PC-9 (cell line): Measurements from ENCODE around the gene DSG2. TPM values are rescaled to one million over a fixed set of nuclear protein-coding genes. Genes with fewer than 3 reads are reported as not detected.

Source experiments
- BruUV-seq: library from RNA; stranded (reverse); fragments of 400-500 nt; replicated peaks from 2 replicates; lab custom pipeline; 2021; lab: Mats Ljungman, UMichigan
- CTCF ChIA-PET: fragments of 300-600 bp; sonication (Branson Sonifier 250); formaldehyde crosslinking; loops from one replicate; lab custom pipeline; 2022; ENCODE audit warnings: antibody characterized with exemption; lab: Charles Lee
- POLR2A ChIA-PET: fragments of 300-600 bp; sonication (Branson Sonifier 250); formaldehyde crosslinking; loops from one replicate; lab custom pipeline; 2022; ENCODE audit warnings: antibody characterized with exemption; ENCODE audit not compliant: unreplicated experiment; lab: Charles Lee
- DNase-seq, 2 experiments: peaks; one replicate each; pipeline versions ENCODE4 v3.0.0 to v3.0.0-alpha.2; 2015 to 2022; ENCODE audit warnings: mixed read lengths in 1 of 2
- H2AFZ ChIP-seq: fragments of 200-600 bp; sonication (generic); 2 replicates; pipeline ENCODE4 v1.8.1; 2017; ENCODE audit warnings: antibody characterized with exemption
- H3F3A ChIP-seq: fragments of 200-600 bp; sonication (generic); 2 replicates; pipeline ENCODE4 v1.8.1; 2017; ENCODE audit warnings: antibody characterized with exemption, mild to moderate bottlenecking, low read depth; ENCODE audit not compliant: insufficient read depth
- H3K27ac ChIP-seq: fragments of 200-600 bp; sonication (generic); 2 replicates; pipeline ENCODE4 v1.6.1; 2016; ENCODE audit warnings: mixed run types
- H3K27me3 ChIP-seq: fragments of 200-600 bp; sonication (generic); 2 replicates; pipeline ENCODE4 v1.6.1; 2016; ENCODE audit warnings: low read depth, mixed run types; ENCODE audit not compliant: insufficient read depth
- H3K36me3 ChIP-seq: fragments of 200-600 bp; sonication (generic); 2 replicates; pipeline ENCODE4 v1.6.1; 2016; ENCODE audit warnings: low read depth, mixed run types
- H3K4me1 ChIP-seq: fragments of 200-600 bp; sonication (generic); replicated peaks from 2 replicates; pipeline ENCODE4 v1.6.1; 2016; ENCODE audit warnings: mixed run types; ENCODE audit not compliant: insufficient read depth
- H3K4me2 ChIP-seq: fragments of 200-600 bp; sonication (generic); 2 replicates; pipeline ENCODE4 v1.6.1; 2017; ENCODE audit warnings: mixed run types
- H3K4me3 ChIP-seq: fragments of 200-600 bp; sonication (generic); 2 replicates; pipeline ENCODE4 v1.6.1; 2016; ENCODE audit warnings: mixed run types
- H3K79me2 ChIP-seq: fragments of 200-600 bp; sonication (generic); 2 replicates; pipeline ENCODE4 v1.6.1; 2017; ENCODE audit warnings: low read depth, mixed run types
- H3K9me2 ChIP-seq: fragments of 200-600 bp; sonication (generic); 2 replicates; pipeline ENCODE4 v1.8.1; 2017; ENCODE audit warnings: mild to moderate bottlenecking; ENCODE audit not compliant: insufficient read depth
- H3K9me3 ChIP-seq: fragments of 200-600 bp; sonication (generic); 2 replicates; pipeline ENCODE4 v1.8.1; 2016; ENCODE audit warnings: low read depth; ENCODE audit not compliant: insufficient read depth
- H4K20me1 ChIP-seq: fragments of 200-600 bp; sonication (generic); 2 replicates; pipeline ENCODE4 v1.8.1; 2017; ENCODE audit not compliant: insufficient read depth
- CTCF ChIP-seq: fragments of 200-600 bp; sonication (generic); conservative IDR thresholded peaks from 2 replicates; pipeline ENCODE4 v1.6.1; 2017; ENCODE audit warnings: mixed run types, antibody characterized with exemption, mild to moderate bottlenecking, moderate library complexity
- EZH2 ChIP-seq: fragments of 200-600 bp; sonication (generic); IDR thresholded peaks from 2 replicates; pipeline ENCODE4 v1.8.0; 2017; ENCODE audit warnings: antibody characterized with exemption, low read depth
- intact Hi-C: fragments of 100-400 bp; cut with micrococcal nuclease; formaldehyde crosslinking; loops from one replicate; pipeline ENCODE4 v1.10.0; 2022; ENCODE audit not compliant: unreplicated experiment
- total RNA-seq: library from RNA; stranded (reverse); gene quantifications from 2 replicates; pipeline ENCODE4 v1.2.3, GENCODE V29; 2021

Gene DSG2
- total RNA-seq, 1 experiment from 2014 or later, result 90.1 TPM

GRCh38 chr18:31591113-31591512, 93.1 kb downstream of the DSG2 start:
- Histone ChIP-seq H3K79me2 (no peaks in the 10 kb centered on the region), H3K27me3 (no peaks in the 10 kb centered on the region), H4K20me1 (no peaks in the 10 kb centered on the region), H3K4me3 (no peak overlapping the region), H3K36me3 (no peaks in the 10 kb centered on the region), H3K4me2 (no peak overlapping the region), H3K9me3 (no peaks in the 10 kb centered on the region), H3K9me2 (no peaks in the 10 kb centered on the region), H3K4me1 (no peaks in the 10 kb centered on the region), H3F3A (no peaks in the 10 kb centered on the region), H2AFZ (no peak overlapping the region), H3K27ac (no peak overlapping the region)
- BruUV-seq, result no TSS peak
- ChIA-PET POLR2A (no interaction called here), CTCF (no interaction called here)
- intact Hi-C loops, result no loop called here
- TF ChIP-seq CTCF (no peak), EZH2 (no peak)
- DNase-seq, result no peak

GRCh38 chr18:31591628-31592027, 93.7 kb downstream of the DSG2 start, which contains the start of gene TTR:
Gene TTR (plus strand): TSS chr18:31591877. CDS start chr18:31591903, 26 bp downstream.
- Histone ChIP-seq H3K4me1 (no peaks in the 10 kb centered on the region), H3K4me2 (no peak within 1 kb of the TSS)

GRCh38 chr18:31592506-31593157, 94.7 kb downstream of the DSG2 start:
- no peaks in the 10 kb centered on the region for H3K79me2 ChIP-seq
- H3K4me1 ChIP-seq, result no peaks in the 10 kb centered on the region
- H3K9me2 ChIP-seq, result no peaks in the 10 kb centered on the region
- TF ChIP-seq CTCF (no peak), EZH2 (no peak)
- H3K4me3 ChIP-seq, result no peak overlapping the region
- H2AFZ ChIP-seq, result no peak overlapping the region
- no peak overlapping the region for H3K27ac ChIP-seq
- no peaks in the 10 kb centered on the region for H4K20me1 ChIP-seq
- CTCF ChIA-PET, result no interaction called here
- H3K4me2 ChIP-seq, result no peak overlapping the region
- no peak for DNase-seq
- no peaks in the 10 kb centered on the region for H3K9me3 ChIP-seq
- POLR2A ChIA-PET, result no interaction called here
- no peaks in the 10 kb centered on the region for H3K27me3 ChIP-seq
- BruUV-seq, result no TSS peak
- no peaks in the 10 kb centered on the region for H3K36me3 ChIP-seq
- intact Hi-C loops, result no loop called here
- no peaks in the 10 kb centered on the region for H3F3A ChIP-seq

More at GRCh38 chr18:31591628-31592027, 93.7 kb downstream of the DSG2 start, which contains the start of gene TTR:
- Histone ChIP-seq H3K27me3 (no peaks in the 10 kb centered on the region), H3K27ac (no peak within 1 kb of the TSS), H3K79me2 (no peaks in the 10 kb centered on the region), H3K4me3 (no peak within 1 kb of the TSS), H3K9me3 (no peaks in the 10 kb centered on the region), H2AFZ (no peak within 1 kb of the TSS), H3K36me3 (no peaks in the 10 kb centered on the region), H3F3A (no peaks in the 10 kb centered on the region), H4K20me1 (no peaks in the 10 kb centered on the region), H3K9me2 (no peaks in the 10 kb centered on the region)
- BruUV-seq, result no TSS peak
- ChIA-PET CTCF (no interaction called here), POLR2A (no interaction called here)
- no peak for DNase-seq
- intact Hi-C loops, result no loop called here
- TF ChIP-seq CTCF (no peak), EZH2 (no peak)
